Esophagus squamous epithelium (tissue), 5 donors: Measurements from ENCODE around the gene ERICH6. TPM values are rescaled to one million over a fixed set of nuclear protein-coding genes. Genes with fewer than 3 reads are reported as not detected.
A peak's percentile ranks its signal among the peaks of the same experiment; 100 is the strongest.

Experiments used
- DNase-seq: peaks from one replicate; lab custom pipeline; 2025; lab: John Stamatoyannopoulos, UW
- H3K27ac ChIP-seq, 4 donors: fragments of 200-600 bp; sonication (generic); one replicate each; pipeline ENCODE4 v1.5.1; 2016 to 2019; ENCODE audit warnings: mild to moderate bottlenecking in 1 of 4
- H3K27me3 ChIP-seq, 4 donors: fragments of 200-600 bp; sonication (generic); 1 replicate in 3 of 4; 2 replicates in 1 of 4; pipeline versions ENCODE4 v1.5.1 to v1.6.0; 2017 to 2021; ENCODE audit warnings: antibody characterized with exemption in 1 of 4
- H3K36me3 ChIP-seq, 3 donors: fragments of 200-600 bp; sonication (generic); one replicate each; pipeline ENCODE4 v1.5.1; 2016 to 2019
- H3K4me1 ChIP-seq, 3 donors: fragments of 200-600 bp; sonication (generic); one replicate each; pipeline ENCODE4 v1.5.1; 2017 to 2019
- H3K4me3 ChIP-seq, 4 donors: fragments of 200-600 bp; sonication (generic); 1 replicate in 3 of 4; 2 replicates in 1 of 4; pipeline ENCODE4 v1.5.1; 2016 to 2019; ENCODE audit warnings: mild to moderate bottlenecking in 2 of 4, moderate library complexity in 1 of 4
- H3K9me3 ChIP-seq, 3 donors: fragments of 200-600 bp; sonication (generic); one replicate each; pipeline ENCODE4 v1.5.1; 2016 to 2019
- CTCF ChIP-seq, 6 experiments: fragments of 450-650 bp in 4 of 6; fragments of 200-600 bp in 2 of 6; sonication (generic) in 2 of 6; IDR thresholded peaks; one replicate each; pipeline ENCODE4 v1.5.1; 2016 to 2019; ENCODE audit warnings: antibody characterized with exemption in 6 of 6, mild to moderate bottlenecking in 4 of 6, moderate library complexity in 4 of 6
- POLR2A ChIP-seq, 4 donors: fragments of 450-650 bp; IDR thresholded peaks; one replicate each; pipeline ENCODE4 v1.6.1; 2017; ENCODE audit warnings: antibody characterized with exemption in 4 of 4, mild to moderate bottlenecking in 4 of 4, moderate library complexity in 3 of 4
- WGBS, 2 donors: methylation state at CpG; one replicate each; pipeline ENCODE4 v1.1.5; 2018; 5-methylcytosine and 5-hydroxymethylcytosine counted together
- intact Hi-C: fragments of 100-400 bp; cut with DNase I; formaldehyde crosslinking; loops from one replicate; pipeline ENCODE4 v1.15.0; 2022
- total RNA-seq, 4 donors: library from RNA; depleted of rRNA; stranded (reverse); fragments of >200 nt; gene quantifications; one replicate each; pipeline ENCODE4 v1.1.0, GENCODE V29; 2016
- donor health status: DM: yes; HTN: yes; CAD: no.

The ERICH6 gene
- total RNA-seq, 4 donors from 2014 or later: not detected

DNA sequence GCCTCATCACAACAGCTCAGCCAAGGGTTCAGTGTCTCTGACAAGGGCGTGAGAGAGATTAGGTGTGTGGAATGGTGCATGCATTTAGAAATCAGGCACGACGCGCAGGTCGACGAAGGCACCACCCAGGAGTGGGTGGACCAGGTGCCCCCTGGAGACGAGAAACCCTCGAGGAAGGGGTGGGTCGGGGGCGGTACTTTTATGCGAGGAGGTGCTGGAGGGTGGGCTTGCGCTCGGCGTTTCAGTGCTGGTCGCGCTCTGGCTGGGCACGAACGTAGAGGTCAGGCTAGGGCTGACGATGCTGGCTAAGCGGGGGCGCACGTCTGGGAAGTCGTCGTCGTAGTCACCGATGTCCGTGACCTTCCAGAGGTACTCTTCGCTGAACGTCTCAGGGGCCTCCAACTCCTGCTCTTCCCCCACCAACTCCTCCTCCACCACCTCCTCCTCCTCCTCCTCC is 393 bp downstream of the ERICH6 start:
- Histone ChIP-seq H3K9me3 (no peaks in the 10 kb centered on the region), H3K4me3 (peak overlapping the region; percentile 43 to 78 (median 66)), H3K36me3 (no peaks in the 10 kb centered on the region), H3K27me3 (no peaks in the 10 kb centered on the region), H3K27ac (peak overlapping the region; percentile 67 to 89 (median 84)), H3K4me1 (peaks cover 0 to 16% (median 7%) of the 10 kb centered on the region in 3 donors)
- WGBS, 2 donors: 2 to 3% methylated on average over 22 to 29 of the region's 29 CpGs
- no peak for DNase-seq
- TF ChIP-seq POLR2A (IDR thresholded peaks at IDR 0.05) (no peak), CTCF (IDR thresholded peaks at IDR 0.05) (no peak)
- intact Hi-C loops: no loop called here

- TF ChIP-seq POLR2A (IDR thresholded peaks at IDR 0.05): no peak
- TF ChIP-seq CTCF (IDR thresholded peaks at IDR 0.05): no peak
Measured at GRCh38 chr3:150699068-150699639, 4.6 kb downstream of the ERICH6 start.

DNA sequence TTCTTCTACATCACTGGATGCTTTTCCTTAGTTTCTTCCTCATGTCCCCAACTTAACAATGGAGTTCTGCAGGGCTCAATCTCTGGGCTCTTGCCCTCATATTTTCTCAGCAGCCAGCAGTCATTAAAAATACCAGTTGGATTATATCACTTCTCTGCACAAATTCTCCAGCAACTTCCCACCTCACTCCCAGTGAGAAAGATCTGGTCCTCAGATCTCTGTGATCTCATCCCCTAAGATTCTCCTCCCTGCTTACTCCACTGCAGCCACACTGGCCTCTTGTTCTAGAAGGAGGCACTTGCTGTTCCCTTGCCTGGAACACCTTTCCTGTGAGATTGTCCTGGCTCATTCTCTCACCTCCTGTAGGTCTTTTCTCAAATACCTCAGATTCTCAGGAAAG is 6.1 kb downstream of the ERICH6 start:
- Histone ChIP-seq H3K4me1 (no peaks in the 10 kb centered on the region), H3K4me3 (no peak overlapping the region), H3K27me3 (no peaks in the 10 kb centered on the region), H3K27ac (no peak overlapping the region), H3K9me3 (no peaks in the 10 kb centered on the region), H3K36me3 (no peaks in the 10 kb centered on the region)
- intact Hi-C loops: no loop called here
- TF ChIP-seq POLR2A (IDR thresholded peaks at IDR 0.05): no peak
- TF ChIP-seq CTCF (IDR thresholded peaks at IDR 0.05): no peak
- DNase-seq: no peak

More at GRCh38 chr3:150699068-150699639, 4.6 kb downstream of the ERICH6 start:
- WGBS, 2 donors: 72 to 78% methylated on average over 2 of the region's 2 CpGs
- no peak for DNase-seq
- Histone ChIP-seq H3K4me1 (peaks cover 0 to 7% (median 0%) of the 10 kb centered on the region in 3 donors), H3K9me3 (no peaks in the 10 kb centered on the region), H3K27ac (no peak overlapping the region), H3K36me3 (no peaks in the 10 kb centered on the region), H3K27me3 (no peaks in the 10 kb centered on the region), H3K4me3 (no peak overlapping the region)
- intact Hi-C loops: no loop called here

- no peak for TF ChIP-seq CTCF (IDR thresholded peaks at IDR 0.05)
- no peak for TF ChIP-seq POLR2A (IDR thresholded peaks at IDR 0.05)
- DNase-seq: no peak
- intact Hi-C loops: no loop called here
Measured at GRCh38 chr3:150691414-150692040, 12.2 kb downstream of the ERICH6 start.

DNA sequence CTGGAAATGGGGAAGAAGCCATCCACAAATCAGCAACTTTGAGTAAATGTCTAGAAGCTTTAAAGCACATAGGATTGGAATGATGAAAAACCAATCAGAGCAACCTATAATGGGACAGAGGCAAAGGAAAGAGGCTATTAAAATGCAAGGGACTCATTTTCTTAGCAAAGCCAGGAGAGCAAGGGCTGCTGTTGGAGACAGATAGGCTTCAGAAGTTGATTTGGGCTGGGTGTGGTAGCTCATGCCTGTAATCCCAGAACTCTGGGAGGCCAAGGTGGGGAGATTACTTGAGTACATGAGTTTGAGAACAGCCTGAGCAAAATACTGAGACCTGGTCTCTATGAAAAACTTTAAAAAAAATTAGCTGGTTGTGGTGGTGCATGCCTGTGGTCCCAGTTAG is 16.1 kb downstream of the ERICH6 start:
- intact Hi-C loops: no loop called here
- H3K36me3 ChIP-seq: no peaks in the 10 kb centered on the region
- DNase-seq: no peak
- H3K4me3 ChIP-seq: no peak overlapping the region
- peaks cover 0 to 3% (median 0%) of the 10 kb centered on the region in 4 donors for H3K27me3 ChIP-seq
- H3K9me3 ChIP-seq: no peaks in the 10 kb centered on the region
- TF ChIP-seq CTCF (IDR thresholded peaks at IDR 0.05) (no peak), POLR2A (IDR thresholded peaks at IDR 0.05) (no peak)
- H3K27ac ChIP-seq: no peak overlapping the region
- no peaks in the 10 kb centered on the region for H3K4me1 ChIP-seq

More at GRCh38 chr3:150691414-150692040, 12.2 kb downstream of the ERICH6 start:
- no peaks in the 10 kb centered on the region for H3K4me1 ChIP-seq
- no peaks in the 10 kb centered on the region for H3K9me3 ChIP-seq
- 78 to 79% methylated on average over 2 of the region's 2 CpGs for WGBS, 2 donors
- no peak overlapping the region for H3K4me3 ChIP-seq
- H3K36me3 ChIP-seq: no peaks in the 10 kb centered on the region
- H3K27ac ChIP-seq: no peak overlapping the region
- H3K27me3 ChIP-seq: no peaks in the 10 kb centered on the region
